Ascending aorta (tissue), 2 donors: Measurements from ENCODE around the gene STARD13. TPM values are rescaled to one million over a fixed set of nuclear protein-coding genes. Genes with fewer than 3 reads are reported as not detected.

Experiments
- DNase-seq, 2 donors: peaks; one replicate each; pipeline ENCODE4 v3.0.0-alpha.2; 2019; ENCODE audit warnings: low spot score in 2 of 2
- H3K27ac ChIP-seq, 2 donors: fragments of 200-600 bp; sonication (generic); one replicate each; pipeline ENCODE4 v1.5.1; 2016 to 2017; ENCODE audit warnings: mild to moderate bottlenecking in 1 of 2
- H3K27me3 ChIP-seq: fragments of 200-600 bp; sonication (generic); one replicate; pipeline ENCODE4 v1.5.1; 2017
- H3K36me3 ChIP-seq, 2 donors: fragments of 200-600 bp; sonication (generic); one replicate each; pipeline ENCODE4 v1.5.1; 2016
- H3K4me1 ChIP-seq, 2 donors: fragments of 200-600 bp; sonication (generic); one replicate each; pipeline ENCODE4 v1.5.1; 2016 to 2017; ENCODE audit warnings: mild to moderate bottlenecking in 1 of 2
- H3K4me3 ChIP-seq, 2 donors: fragments of 200-600 bp; sonication (generic); one replicate each; pipeline ENCODE4 v1.5.1; 2016 to 2017; ENCODE audit warnings: mild to moderate bottlenecking in 1 of 2
- H3K9me3 ChIP-seq, 2 donors: fragments of 200-600 bp; sonication (generic); one replicate each; pipeline ENCODE4 v1.5.1; 2016
- intact Hi-C: fragments of 100-400 bp; cut with DNase I; formaldehyde crosslinking; loops from one replicate; pipeline ENCODE4 v1.15.1; 2023
- total RNA-seq: library from RNA; depleted of rRNA; stranded (reverse); fragments of >200 nt; gene quantifications from one replicate; pipeline ENCODE4 v1.1.0, GENCODE V29; 2016
- TF ChIP-seq, protein P1 (sequence below), 3 experiments: fragments of 200-600 bp in 2 of 3; fragments of 450-650 bp in 1 of 3; sonication (generic) in 2 of 3; IDR thresholded peaks; one replicate each; pipeline ENCODE4 v1.5.1; 2016 to 2019; ENCODE audit warnings: antibody characterized with exemption in 3 of 3, mild to moderate bottlenecking in 1 of 3, moderate library complexity in 1 of 3

STARD13 gene
- total RNA-seq, 1 donor from 2014 or later: 34.6 TPM

DNA sequence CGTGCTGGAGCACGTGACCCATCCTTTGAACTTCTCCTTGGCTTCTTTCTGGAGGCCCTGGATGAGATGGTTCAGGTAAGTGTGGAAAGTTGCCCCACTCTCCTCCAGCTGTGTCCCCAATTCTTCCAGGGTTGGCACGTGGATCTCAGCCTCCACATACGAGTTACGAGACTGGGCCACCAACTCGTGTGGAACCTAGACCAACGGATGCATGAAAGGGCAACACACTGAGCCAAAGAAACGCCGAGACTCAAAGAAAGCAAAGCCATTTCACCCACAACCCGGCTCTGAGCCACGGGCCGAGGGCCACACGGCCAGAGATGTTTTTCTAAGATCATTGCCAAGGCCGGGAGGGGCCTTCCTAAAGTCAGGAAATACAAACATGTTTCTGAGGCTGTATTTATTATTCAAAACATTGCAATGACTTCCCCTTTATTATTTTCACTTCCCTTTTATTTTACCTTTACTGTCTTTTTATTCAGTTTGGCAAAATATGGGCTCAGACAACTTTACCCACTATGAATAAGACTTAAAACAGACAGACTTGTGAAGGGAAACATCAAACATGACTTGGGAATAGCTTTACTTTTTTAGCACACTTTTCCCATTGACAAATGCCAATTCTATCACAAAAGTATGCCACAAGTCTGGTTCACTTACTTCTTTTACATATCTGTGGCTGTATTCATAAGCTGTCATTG, 174.7 kb downstream of the STARD13 start:
- peaks cover 38% of the 10 kb centered on the region in 2 donors for H3K36me3 ChIP-seq
- no peaks in the 10 kb centered on the region for H3K27me3 ChIP-seq
- no peaks in the 10 kb centered on the region for H3K9me3 ChIP-seq
- H3K27ac ChIP-seq: peak overlapping the region; percentile 64 to 81
- DNase-seq: peak in 1 of 2 donors; percentile 77
- intact Hi-C loops: loop anchor here (2.0 to 10.0 kb wide), 3 partner anchors 42 to 504 kb away; no protein-coding TSS in a partner anchor
- H3K4me3 ChIP-seq: peak overlapping the region in 1 of 2 donors; percentile 29
- H3K4me1 ChIP-seq: peaks cover 24 to 47% of the 10 kb centered on the region in 2 donors
- TF ChIP-seq, protein P1, sequence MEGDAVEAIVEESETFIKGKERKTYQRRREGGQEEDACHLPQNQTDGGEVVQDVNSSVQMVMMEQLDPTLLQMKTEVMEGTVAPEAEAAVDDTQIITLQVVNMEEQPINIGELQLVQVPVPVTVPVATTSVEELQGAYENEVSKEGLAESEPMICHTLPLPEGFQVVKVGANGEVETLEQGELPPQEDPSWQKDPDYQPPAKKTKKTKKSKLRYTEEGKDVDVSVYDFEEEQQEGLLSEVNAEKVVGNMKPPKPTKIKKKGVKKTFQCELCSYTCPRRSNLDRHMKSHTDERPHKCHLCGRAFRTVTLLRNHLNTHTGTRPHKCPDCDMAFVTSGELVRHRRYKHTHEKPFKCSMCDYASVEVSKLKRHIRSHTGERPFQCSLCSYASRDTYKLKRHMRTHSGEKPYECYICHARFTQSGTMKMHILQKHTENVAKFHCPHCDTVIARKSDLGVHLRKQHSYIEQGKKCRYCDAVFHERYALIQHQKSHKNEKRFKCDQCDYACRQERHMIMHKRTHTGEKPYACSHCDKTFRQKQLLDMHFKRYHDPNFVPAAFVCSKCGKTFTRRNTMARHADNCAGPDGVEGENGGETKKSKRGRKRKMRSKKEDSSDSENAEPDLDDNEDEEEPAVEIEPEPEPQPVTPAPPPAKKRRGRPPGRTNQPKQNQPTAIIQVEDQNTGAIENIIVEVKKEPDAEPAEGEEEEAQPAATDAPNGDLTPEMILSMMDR (IDR thresholded peaks at IDR 0.05): no peak

GRCh38 chr13:33110386-33110712, 175.2 kb downstream of the STARD13 start:
- peak overlapping the region in 1 of 2 donors; percentile 29 for H3K4me3 ChIP-seq
- peaks cover 37 to 38% of the 10 kb centered on the region in 2 donors for H3K36me3 ChIP-seq
- TF ChIP-seq, protein P1 (IDR thresholded peaks at IDR 0.05): no peak
- intact Hi-C loops: loop anchor here (2.0 to 10.0 kb wide), 3 partner anchors 42 to 504 kb away; no protein-coding TSS in a partner anchor
- peaks cover 24 to 47% of the 10 kb centered on the region in 2 donors for H3K4me1 ChIP-seq
- no peaks in the 10 kb centered on the region for H3K27me3 ChIP-seq
- DNase-seq: no peak
- H3K9me3 ChIP-seq: no peaks in the 10 kb centered on the region
- H3K27ac ChIP-seq: peak overlapping the region; percentile 64 to 81

GRCh38 chr13:33109801-33110200, 175.8 kb downstream of the STARD13 start:
- DNase-seq: no peak
- Histone ChIP-seq H3K36me3 (peaks cover 38 to 39% of the 10 kb centered on the region in 2 donors), H3K4me1 (peaks cover 24 to 47% of the 10 kb centered on the region in 2 donors), H3K27ac (peak overlapping the region; percentile 64 to 81), H3K27me3 (no peaks in the 10 kb centered on the region), H3K4me3 (no peak overlapping the region), H3K9me3 (no peaks in the 10 kb centered on the region)
- intact Hi-C loops: loop anchor here (2.0 to 10.0 kb wide), 5 partner anchors 43 to 522 kb away; partner anchors contain the start of gene PDS5B
- TF ChIP-seq, protein P1 (IDR thresholded peaks at IDR 0.05): no peak

- no peaks in the 10 kb centered on the region for H3K27me3 ChIP-seq
- intact Hi-C loops: loop anchor here (5.0 kb wide), 2 partner anchors 98 to 522 kb away; partner anchors contain the start of gene PDS5B
- H3K4me3 ChIP-seq: no peak overlapping the region
- H3K36me3 ChIP-seq: peaks cover 38% of the 10 kb centered on the region in 2 donors
- TF ChIP-seq, protein P1 (IDR thresholded peaks at IDR 0.05): no peak
- H3K4me1 ChIP-seq: peaks cover 24 to 47% of the 10 kb centered on the region in 2 donors
- H3K27ac ChIP-seq: peak overlapping the region; percentile 64 to 81
- DNase-seq: no peak
- H3K9me3 ChIP-seq: no peaks in the 10 kb centered on the region
These were observed 176.3 kb downstream of the STARD13 start for GRCh38 chr13:33109271-33109697.

DNA sequence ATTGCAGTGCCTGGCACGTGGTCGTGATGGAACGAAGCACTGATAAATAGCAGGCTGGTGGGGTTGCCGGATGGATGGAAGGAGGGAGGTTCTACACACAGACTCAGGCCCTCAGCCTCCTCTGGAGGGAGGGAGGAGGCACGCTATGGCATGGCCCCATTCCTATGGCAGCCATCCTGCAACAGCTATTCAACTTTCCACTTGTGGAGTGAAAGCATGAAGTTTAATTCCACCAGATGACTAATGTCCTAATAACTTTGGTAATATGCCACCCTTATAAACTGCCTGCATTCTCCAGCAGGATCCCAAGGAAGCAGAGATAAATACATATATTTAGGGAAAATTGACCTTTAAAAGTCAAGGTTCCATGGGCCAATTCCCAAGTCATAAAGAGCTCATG, 176.9 kb downstream of the STARD13 start:
- H3K4me1 ChIP-seq: peaks cover 24 to 47% of the 10 kb centered on the region in 2 donors
- no peak overlapping the region for H3K4me3 ChIP-seq
- intact Hi-C loops: loop anchor here (5.0 kb wide), 2 partner anchors 99 to 521 kb away; partner anchors contain the start of gene PDS5B
- peaks cover 32 to 35% of the 10 kb centered on the region in 2 donors for H3K36me3 ChIP-seq
- no peaks in the 10 kb centered on the region for H3K27me3 ChIP-seq
- TF ChIP-seq, protein P1 (IDR thresholded peaks at IDR 0.05): no peak
- DNase-seq: no peak
- no peaks in the 10 kb centered on the region for H3K9me3 ChIP-seq
- H3K27ac ChIP-seq: peak overlapping the region; percentile 66 to 81
